Smooth muscle cell (in vitro differentiated cells): Measurements from ENCODE around the gene EML5. TPM values are rescaled to one million over a fixed set of nuclear protein-coding genes. Genes with fewer than 3 reads are reported as not detected.

Experiments
- DNase-seq: peaks from one replicate; lab custom pipeline; 2025; ENCODE audit not compliant: unreplicated experiment; lab: John Stamatoyannopoulos, UW
- H2AFZ ChIP-seq: fragments of 200-600 bp; sonication (generic); 2 replicates; pipeline ENCODE4 v1.6.0; 2016; ENCODE audit warnings: antibody characterized with exemption, low read depth, mild to moderate bottlenecking
- H3F3A ChIP-seq: fragments of 200-600 bp; sonication (generic); 2 replicates; pipeline ENCODE4 v1.6.0; 2017; ENCODE audit warnings: antibody characterized with exemption, low read depth
- H3K27ac ChIP-seq: fragments of 200-600 bp; sonication (generic); 2 replicates; pipeline ENCODE4 v1.5.1; 2016; ENCODE audit warnings: low read depth, mild to moderate bottlenecking
- H3K27me3 ChIP-seq: fragments of 200-600 bp; sonication (generic); 2 replicates; pipeline ENCODE4 v1.6.1; 2016; ENCODE audit warnings: low read depth, mild to moderate bottlenecking
- H3K36me3 ChIP-seq: fragments of 200-600 bp; sonication (generic); 2 replicates; pipeline ENCODE4 v1.5.1; 2016; ENCODE audit warnings: low read depth
- H3K4me1 ChIP-seq: fragments of 200-600 bp; sonication (generic); 2 replicates; pipeline ENCODE4 v1.5.1; 2016; ENCODE audit warnings: low read depth
- H3K4me2 ChIP-seq: fragments of 200-600 bp; sonication (generic); 2 replicates; pipeline ENCODE4 v1.6.0; 2016; ENCODE audit warnings: mild to moderate bottlenecking
- H3K4me3 ChIP-seq: fragments of 200-600 bp; sonication (generic); 2 replicates; pipeline ENCODE4 v1.5.1; 2016; ENCODE audit warnings: mild to moderate bottlenecking
- H3K79me2 ChIP-seq: fragments of 200-600 bp; sonication (generic); 2 replicates; pipeline ENCODE4 v1.6.0; 2016; ENCODE audit warnings: low read depth, mild to moderate bottlenecking
- H3K9ac ChIP-seq: fragments of 200-600 bp; sonication (generic); 2 replicates; pipeline ENCODE4 v1.6.0; 2016; ENCODE audit warnings: low read depth
- H3K9me3 ChIP-seq: fragments of 200-600 bp; sonication (generic); replicated peaks from 2 replicates; pipeline ENCODE4 v1.5.1; 2016; ENCODE audit warnings: low read depth
- H4K20me1 ChIP-seq: fragments of 200-600 bp; sonication (generic); 2 replicates; pipeline ENCODE4 v1.6.0; 2016; ENCODE audit warnings: low read depth
- CTCF ChIP-seq: fragments of 200-600 bp; sonication (generic); IDR thresholded peaks from 2 replicates; pipeline ENCODE4 v1.5.1; 2017; ENCODE audit warnings: borderline replicate concordance, mild to moderate bottlenecking, antibody characterized with exemption; ENCODE audit not compliant: insufficient read depth, poor library complexity, severe bottlenecking
- WGBS: methylation state at CpG from one replicate; pipeline ENCODE4 v1.1.7; 2016; ENCODE audit warnings: low lambda C conversion rate; 5-methylcytosine and 5-hydroxymethylcytosine counted together
- polyA plus RNA-seq: library from polyadenylated mRNA; unstranded; fragments of >200 nt; fragmentation: Nextera tagmentation; extraction: Ambion mirVana; gene quantifications from 2 replicates; pipeline ENCODE4 v1.2.1, GENCODE V29; 2016
- total RNA-seq: library from RNA; depleted of rRNA; stranded (reverse); fragments of >200 nt; gene quantifications from 2 replicates; pipeline ENCODE4 v1.2.3, GENCODE V29; 2014

The EML5 gene
- total and polyA plus RNA-seq, 2 experiments from 2014 or later, result 0.31 TPM; not detected in 1

- no peak overlapping the region for H3K27ac ChIP-seq
- H3K4me3 ChIP-seq, result no peak overlapping the region
- no peaks in the 10 kb centered on the region for H3K36me3 ChIP-seq
- no peak overlapping the region for H2AFZ ChIP-seq
- H3F3A ChIP-seq, result no peaks in the 10 kb centered on the region
- H3K9ac ChIP-seq, result no peak overlapping the region
- TF ChIP-seq CTCF, result no peak
- 67% methylated on average over 3 of the region's 3 CpGs for WGBS
- DNase-seq, result no peak
- peaks cover 40% of the 10 kb centered on the region for H3K79me2 ChIP-seq
- no peak overlapping the region for H3K4me2 ChIP-seq
- peaks cover 4% of the 10 kb centered on the region for H4K20me1 ChIP-seq
- no peaks in the 10 kb centered on the region for H3K27me3 ChIP-seq
- H3K4me1 ChIP-seq, result peaks cover 7% of the 10 kb centered on the region
- H3K9me3 ChIP-seq, result no peaks in the 10 kb centered on the region
Observed at GRCh38 chr14:88829188-88829587, 36.4 kb upstream of the EML5 start.

- Histone ChIP-seq H3K27me3 (no peaks in the 10 kb centered on the region), H3K9me3 (no peaks in the 10 kb centered on the region), H3F3A (peaks cover 3% of the 10 kb centered on the region), H3K79me2 (peaks cover 28% of the 10 kb centered on the region), H3K27ac (peak overlapping the region; percentile 96), H3K4me1 (peaks cover 13% of the 10 kb centered on the region), H3K9ac (no peak overlapping the region), H3K36me3 (no peaks in the 10 kb centered on the region), H3K4me3 (peak overlapping the region; percentile 73), H4K20me1 (no peaks in the 10 kb centered on the region), H3K4me2 (peak overlapping the region; percentile 97), H2AFZ (peak overlapping the region; percentile 100)
- no peak for DNase-seq
- TF ChIP-seq CTCF, result no peak
- WGBS, result 92% methylated on average over 9 of the region's 9 CpGs
Observed at GRCh38 chr14:88825503-88825902, 32.8 kb upstream of the EML5 start.

- no peak for TF ChIP-seq CTCF
Observed at GRCh38 chr14:88825078-88825458, 32.3 kb upstream of the EML5 start.

More at GRCh38 chr14:88825078-88825458, 32.3 kb upstream of the EML5 start:
- no peak for DNase-seq
- peak overlapping the region; percentile 100 for H2AFZ ChIP-seq
- WGBS, result 10% methylated on average over 5 of the region's 5 CpGs
- peaks cover 28% of the 10 kb centered on the region for H3K79me2 ChIP-seq
- H4K20me1 ChIP-seq, result no peaks in the 10 kb centered on the region
- H3K27ac ChIP-seq, result peak overlapping the region; percentile 96
- peak overlapping the region; percentile 73 for H3K4me3 ChIP-seq
- no peaks in the 10 kb centered on the region for H3K36me3 ChIP-seq
- H3K4me1 ChIP-seq, result peaks cover 13% of the 10 kb centered on the region
- no peaks in the 10 kb centered on the region for H3K27me3 ChIP-seq
- peaks cover 3% of the 10 kb centered on the region for H3F3A ChIP-seq
- H3K4me2 ChIP-seq, result peak overlapping the region; percentile 97
- H3K9ac ChIP-seq, result peak overlapping the region; percentile 95
- no peaks in the 10 kb centered on the region for H3K9me3 ChIP-seq
